Posterior cingulate gyrus (tissue), 11 donors: Measurements from ENCODE around the gene SLC20A1.
A peak's percentile ranks its signal among the peaks of the same experiment; 100 is the strongest.

Experiments used
- DNase-seq, 10 donors: peaks; one replicate each; pipeline versions ENCODE4 v3.0.0 to v3.0.0-alpha.2; 2020 to 2021; ENCODE audit warnings: mixed read lengths in 3 of 10
- intact Hi-C: fragments of 100-400 bp; cut with DNase I; formaldehyde crosslinking; loops from one replicate; pipeline ENCODE4 v1.15.1; 2023

The SLC20A1 gene

GRCh38 chr2:112623913-112624777 is 21.6 kb upstream of the SLC20A1 start:
- DNase-seq = no peak
- intact Hi-C loops = loop anchor here (10.0 kb wide), 1 partner anchor 321 kb away; no protein-coding TSS in a partner anchor

DNA sequence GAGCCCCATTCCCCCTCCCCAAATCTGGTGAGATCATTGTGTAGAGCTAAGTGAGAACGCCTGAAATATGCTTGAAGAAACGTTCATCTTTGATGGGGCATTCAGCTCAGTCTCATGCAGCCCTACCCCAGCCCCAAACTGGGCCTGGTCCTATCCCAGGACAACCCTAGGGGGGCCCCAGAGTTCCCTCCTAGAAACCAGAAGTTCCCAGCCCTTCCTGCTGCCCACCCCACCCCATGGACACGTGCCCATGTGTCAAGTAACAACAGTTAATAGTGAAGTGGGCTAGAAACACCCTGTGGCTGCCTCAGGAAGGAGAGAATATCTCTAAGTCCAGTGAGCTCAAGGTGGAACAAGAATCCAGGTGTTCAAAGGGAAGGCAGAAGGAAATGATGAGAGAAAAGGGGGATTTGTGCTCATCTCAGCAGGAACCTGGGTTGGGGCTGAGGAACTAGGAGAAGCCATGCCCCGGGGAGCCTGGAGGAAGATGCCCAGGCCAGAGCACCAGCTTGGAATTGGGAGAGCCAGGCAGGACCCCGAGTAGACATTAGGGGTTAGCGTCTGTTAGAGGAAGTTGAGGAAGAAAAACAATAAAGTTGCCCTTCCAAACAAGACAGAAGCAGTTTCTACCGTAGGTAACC is 20.1 kb upstream of the SLC20A1 start:
- DNase-seq = no peak
- intact Hi-C loops = loop anchor here (1.0 to 10.0 kb wide), 3 partner anchors 66 to 319 kb away; no protein-coding TSS in a partner anchor

- DNase-seq = peak; percentile 64 to 95 (median 79)
- intact Hi-C loops = loop anchor here (1.0 to 10.0 kb wide), 3 partner anchors 65 to 318 kb away; no protein-coding TSS in a partner anchor
Measured at GRCh38 chr2:112626604-112627059, 19.1 kb upstream of the SLC20A1 start.

- intact Hi-C loops = loop anchor here (10.0 kb wide), 1 partner anchor 317 kb away; no protein-coding TSS in a partner anchor
- peak in 6 of 10 donors; percentile 19 to 92 (median 38) for DNase-seq
Measured at GRCh38 chr2:112627060-112628040, 18.4 kb upstream of the SLC20A1 start.

DNA sequence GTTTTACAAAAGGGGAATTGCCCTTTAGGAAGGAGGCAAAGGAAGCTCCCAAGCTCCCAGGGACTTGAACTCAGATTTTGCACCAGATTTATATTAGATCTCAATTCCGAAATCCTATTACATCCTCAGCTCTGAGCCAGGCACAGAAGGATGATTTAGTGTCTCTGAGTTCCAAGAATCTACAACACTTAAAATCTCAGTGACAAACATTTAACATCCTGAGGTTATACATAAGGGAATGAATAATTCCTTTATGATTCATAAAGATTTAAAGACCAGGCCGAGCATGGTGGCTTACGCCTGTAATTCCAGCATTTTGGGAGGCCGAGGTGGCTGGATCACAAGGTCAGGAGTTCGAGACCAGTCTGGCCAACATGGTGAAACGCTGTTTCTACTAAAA is 16.5 kb upstream of the SLC20A1 start:
- intact Hi-C loops = loop anchor here (10.0 kb wide), 1 partner anchor 316 kb away; no protein-coding TSS in a partner anchor
- no peak for DNase-seq

GRCh38 chr2:112629823-112630222 is 15.9 kb upstream of the SLC20A1 start:
- no peak for DNase-seq
- intact Hi-C loops = loop anchor here (10.0 kb wide), 1 partner anchor 315 kb away; no protein-coding TSS in a partner anchor

DNA sequence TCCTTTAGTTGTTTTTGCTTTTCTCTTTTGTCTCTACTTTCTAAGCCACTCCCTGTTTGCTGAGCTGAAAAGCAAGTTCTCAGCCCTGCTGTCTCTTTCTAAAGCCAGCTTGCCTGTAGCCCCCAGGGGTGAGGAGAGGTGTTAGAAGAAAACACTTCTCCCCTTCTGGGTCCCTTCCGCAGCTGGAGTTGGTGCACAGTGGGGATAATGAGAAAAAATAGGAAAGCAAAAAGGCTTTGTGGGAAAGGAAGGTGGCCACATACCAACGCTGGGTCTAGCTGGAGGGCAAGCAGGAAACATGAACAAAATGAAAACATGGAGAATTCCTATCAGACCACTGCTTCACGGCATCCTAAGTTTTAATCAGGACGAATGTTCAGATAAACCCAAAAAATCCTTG is 15.5 kb upstream of the SLC20A1 start:
- no peak for DNase-seq
- intact Hi-C loops = no loop called here

DNA sequence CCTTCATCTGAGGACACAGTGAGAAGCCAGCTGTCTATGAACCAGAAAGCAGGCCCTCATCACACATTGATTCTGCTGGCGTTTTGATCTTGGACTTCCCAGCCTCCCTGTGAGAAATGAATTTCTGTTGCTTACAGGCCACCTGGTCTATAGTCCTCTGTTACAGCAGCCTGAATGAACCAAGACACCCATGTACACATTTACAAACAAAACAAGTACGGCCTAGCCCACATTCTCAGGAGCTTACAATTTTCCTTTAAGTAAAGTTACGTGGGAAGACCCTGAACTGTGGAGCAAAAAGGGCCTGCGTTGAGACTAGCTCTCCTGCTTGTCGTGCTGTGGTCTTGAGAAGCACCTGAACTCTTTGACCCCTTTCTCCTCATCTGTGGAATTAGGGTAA is 12.0 kb upstream of the SLC20A1 start:
- intact Hi-C loops = no loop called here
- no peak for DNase-seq

DNA sequence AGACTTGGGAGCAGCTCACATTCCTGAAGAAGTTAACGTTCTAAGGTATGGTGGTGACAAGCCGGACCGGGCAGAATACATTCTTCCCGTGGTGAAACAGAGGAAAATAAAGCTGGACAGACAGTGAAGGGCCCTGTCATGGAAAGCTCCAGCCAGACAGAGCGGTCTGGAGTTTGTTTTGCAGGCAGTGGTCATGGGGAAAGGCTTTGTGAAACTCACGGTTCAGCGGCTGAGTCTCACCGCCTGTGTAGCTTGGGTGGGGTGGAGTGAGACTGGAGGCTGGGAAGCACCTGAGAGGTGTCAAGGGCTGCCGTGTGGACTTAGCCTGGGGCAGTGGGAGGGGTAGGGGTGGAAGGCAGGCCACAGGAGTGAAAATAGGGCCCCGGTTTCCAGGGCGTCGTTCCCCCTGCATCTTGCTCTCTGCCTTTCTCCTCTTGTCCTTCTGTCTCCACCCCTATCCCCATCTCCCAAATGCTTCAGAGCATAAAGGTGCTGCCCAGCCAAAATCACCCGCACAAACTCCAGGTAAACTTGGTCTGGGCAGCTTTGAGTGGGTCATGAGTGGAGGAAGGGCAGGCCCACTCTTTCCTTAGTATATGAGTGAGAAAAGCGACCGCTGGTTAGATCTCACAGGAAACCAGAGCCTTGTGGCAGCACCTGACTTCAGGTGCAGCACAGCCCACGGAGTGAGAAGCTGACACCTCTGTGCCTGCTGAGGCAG is 11.4 kb upstream of the SLC20A1 start:
- intact Hi-C loops = no loop called here
- DNase-seq = peak in 1 of 10 donors; percentile 68

GRCh38 chr2:112634874-112635157 is 10.9 kb upstream of the SLC20A1 start:
- peak in 1 of 10 donors; percentile 71 for DNase-seq
- intact Hi-C loops = no loop called here

DNA sequence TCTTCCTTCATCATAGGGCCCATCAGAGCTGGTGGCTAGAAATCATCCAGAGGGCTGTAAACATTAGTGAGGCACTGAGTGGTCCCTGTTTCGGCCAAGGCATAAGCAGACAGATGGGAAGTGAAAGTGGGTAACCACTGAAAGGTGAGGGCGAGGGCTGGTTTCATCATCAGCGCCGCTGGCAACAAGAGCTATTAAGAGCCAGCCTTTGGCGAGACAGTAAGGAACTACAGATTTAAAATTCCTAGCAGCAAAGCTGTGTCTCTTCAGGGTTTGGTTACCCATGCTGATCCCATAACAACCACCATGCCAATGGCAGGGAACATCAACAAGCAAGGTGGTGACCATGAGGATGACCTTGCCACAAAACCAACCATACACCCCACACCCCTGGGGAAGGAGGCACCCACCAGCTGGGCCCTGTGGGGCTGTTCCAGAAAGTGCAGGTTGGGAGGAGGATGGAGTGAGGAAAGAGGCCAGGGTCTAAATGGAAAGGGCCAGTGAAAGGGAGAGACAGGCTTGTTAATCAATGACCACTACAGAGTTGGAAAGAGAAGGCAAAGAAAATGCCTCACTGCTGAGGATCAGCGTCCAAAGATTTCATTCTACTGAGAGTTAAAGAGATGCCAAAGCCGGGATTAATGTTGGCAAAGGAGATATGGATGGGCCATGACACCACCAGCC is 9.0 kb upstream of the SLC20A1 start:
- intact Hi-C loops = no loop called here
- no peak for DNase-seq

GRCh38 chr2:112637289-112637660 is 8.5 kb upstream of the SLC20A1 start:
- DNase-seq = no peak
- intact Hi-C loops = no loop called here

DNA sequence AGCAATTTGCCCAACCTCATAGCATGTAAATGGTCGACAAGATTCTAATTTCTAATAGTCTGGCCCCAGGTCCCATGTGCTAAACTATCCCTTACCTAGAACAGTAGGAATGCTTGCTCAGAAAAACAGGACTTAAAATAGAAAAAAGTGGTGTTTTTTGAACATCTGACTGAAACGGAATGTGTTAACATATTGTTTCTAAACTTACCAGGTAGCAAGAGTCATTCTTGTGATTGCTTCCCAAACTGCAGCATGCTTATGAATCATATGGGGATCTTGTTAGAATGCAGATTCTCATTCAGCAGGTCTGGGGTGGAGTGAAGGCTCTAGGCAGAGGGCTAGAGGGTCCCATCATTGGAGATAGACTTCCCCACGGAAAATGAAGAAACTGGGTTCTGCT is 5.8 kb upstream of the SLC20A1 start:
- no peak for DNase-seq
- intact Hi-C loops = loop anchor here (10.0 kb wide), 2 partner anchors 155 to 585 kb away; partner anchors contain the start of genes TMEM87B and TTL

DNA sequence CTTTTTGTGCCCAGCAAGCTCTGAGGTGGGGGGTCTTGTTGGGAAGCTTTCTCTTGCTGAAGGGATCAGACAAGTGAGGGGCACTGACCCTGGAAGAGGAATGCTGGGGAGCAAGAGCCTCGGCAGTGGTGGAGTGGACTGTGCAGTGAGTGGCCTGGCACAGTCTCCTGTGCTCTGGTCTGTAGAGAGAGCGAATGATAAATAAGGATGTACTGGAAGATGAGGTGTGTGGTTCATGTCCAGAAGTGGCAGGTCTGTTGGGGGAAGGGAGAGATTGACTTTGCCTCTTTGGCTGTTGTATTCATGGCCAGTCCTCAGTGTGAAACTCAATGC is 5.3 kb upstream of the SLC20A1 start:
- intact Hi-C loops = loop anchor here (10.0 kb wide), 2 partner anchors 156 to 586 kb away; partner anchors contain the start of genes TMEM87B and TTL
- DNase-seq = no peak

DNA sequence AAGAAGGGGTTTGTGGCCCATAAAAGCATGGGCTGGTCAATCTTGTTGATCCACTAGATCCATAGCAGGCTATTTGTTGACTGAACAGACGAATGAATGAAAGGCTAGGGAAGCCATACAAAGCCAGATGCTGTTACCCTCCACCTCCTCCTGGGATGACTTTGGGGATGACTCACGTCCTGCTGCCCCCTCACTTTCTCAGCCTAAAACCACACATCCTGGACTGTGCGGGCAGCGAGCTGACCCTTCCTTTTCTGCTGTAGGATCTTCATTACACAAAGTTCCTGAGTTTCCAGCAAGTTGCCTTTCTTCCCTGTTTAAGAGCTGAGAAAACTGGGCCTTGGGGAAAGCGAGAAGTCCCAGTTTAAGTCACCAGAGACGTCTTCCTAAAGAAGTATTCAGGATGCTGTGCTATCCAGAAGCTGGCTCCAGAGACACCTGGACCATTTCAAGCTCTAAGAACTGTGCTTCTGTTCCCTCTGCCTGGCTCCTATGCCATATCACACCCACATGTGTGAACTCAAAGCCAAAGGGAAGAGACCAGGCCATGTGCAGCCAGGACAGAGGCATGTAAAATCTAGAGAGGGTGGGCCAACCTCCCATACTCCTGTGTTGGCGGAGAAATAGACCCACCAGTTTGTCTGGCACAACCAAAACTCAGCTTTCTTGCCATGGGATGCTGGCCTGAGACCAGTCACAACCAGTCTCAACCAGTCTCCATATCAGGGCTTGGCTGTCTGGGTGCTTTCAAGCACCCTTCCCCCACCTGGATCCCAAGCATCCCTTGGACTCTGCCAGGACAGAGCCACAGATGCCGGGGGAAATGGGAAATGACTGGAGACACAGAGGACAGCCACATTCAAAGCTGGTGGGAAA is 4.7 kb upstream of the SLC20A1 start:
- intact Hi-C loops = loop anchor here (10.0 kb wide), 2 partner anchors 156 to 586 kb away; partner anchors contain the start of genes TMEM87B and TTL
- no peak for DNase-seq

GRCh38 chr2:112641701-112642100 is 4.0 kb upstream of the SLC20A1 start:
- no peak for DNase-seq
- intact Hi-C loops = loop anchor here (10.0 kb wide), 2 partner anchors 157 to 587 kb away; partner anchors contain the start of genes TMEM87B and TTL

- DNase-seq = no peak
- intact Hi-C loops = loop anchor here (10.0 kb wide), 2 partner anchors 158 to 588 kb away; partner anchors contain the start of genes TMEM87B and TTL
Measured at GRCh38 chr2:112642561-112642960, 3.2 kb upstream of the SLC20A1 start.

- intact Hi-C loops = loop anchor here (10.0 kb wide), 2 partner anchors 158 to 588 kb away; partner anchors contain the start of genes TMEM87B and TTL
- DNase-seq = no peak
Measured at GRCh38 chr2:112642966-112643365, 2.8 kb upstream of the SLC20A1 start.
